Ectodermal cell (in vitro differentiated cells): ENCODE measurements around the gene FOLR3. TPM values are rescaled to one million over a fixed set of nuclear protein-coding genes. Genes with fewer than 3 reads are reported as not detected.
"Not testable (repeated sequence)": the region's sequence is repeated elsewhere in the genome, so short reads cannot be mapped to it uniquely, and the experiment has no call there.

Experiments
- H3K27ac ChIP-seq: 2 replicates; pipeline ENCODE4 v1.7.0; 2013; ENCODE audit warnings: mild to moderate bottlenecking, low read depth, low read length; ENCODE audit not compliant: insufficient read depth, poor library complexity, severe bottlenecking
- H3K27me3 ChIP-seq: 2 replicates; pipeline ENCODE4 v1.7.0; 2013; ENCODE audit warnings: mild to moderate bottlenecking, low read length; ENCODE audit not compliant: insufficient read depth, control insufficient read depth, poor library complexity, severe bottlenecking
- H3K36me3 ChIP-seq: one replicate; pipeline ENCODE4 v1.7.0; 2013; ENCODE audit warnings: low read length; ENCODE audit not compliant: control insufficient read depth, insufficient read depth
- H3K4me1 ChIP-seq: one replicate; pipeline ENCODE4 v1.7.0; 2013; ENCODE audit warnings: low read length; ENCODE audit not compliant: control insufficient read depth, insufficient read depth
- H3K4me3 ChIP-seq: 2 replicates; pipeline ENCODE4 v1.7.0; 2013; ENCODE audit warnings: low read depth, low read length, control low read depth; ENCODE audit not compliant: insufficient read depth
- H3K9me3 ChIP-seq: 2 replicates; pipeline ENCODE4 v1.7.0; 2013; ENCODE audit warnings: mild to moderate bottlenecking, low read length, moderate library complexity; ENCODE audit not compliant: control insufficient read depth
- WGBS, 2 experiments: methylation state at CpG; one replicate each; pipeline ENCODE4 v1.1.7; 2013; ENCODE audit warnings: missing lambda C conversion rate in 2 of 2; 5-methylcytosine and 5-hydroxymethylcytosine counted together
- polyA plus RNA-seq, 4 experiments: library from polyadenylated mRNA; stranded (reverse); fragments of 50-300 nt; gene quantifications; one replicate each; pipeline ENCODE4 v1.2.3, GENCODE V29; 2013

Gene FOLR3
- not detected for polyA plus RNA-seq (2013, experiment 1 of 4)
- not detected for polyA plus RNA-seq (2013, experiment 2 of 4)
- not detected for polyA plus RNA-seq (2013, experiment 3 of 4)
- polyA plus RNA-seq (2013, experiment 4 of 4): not detected

DNA sequence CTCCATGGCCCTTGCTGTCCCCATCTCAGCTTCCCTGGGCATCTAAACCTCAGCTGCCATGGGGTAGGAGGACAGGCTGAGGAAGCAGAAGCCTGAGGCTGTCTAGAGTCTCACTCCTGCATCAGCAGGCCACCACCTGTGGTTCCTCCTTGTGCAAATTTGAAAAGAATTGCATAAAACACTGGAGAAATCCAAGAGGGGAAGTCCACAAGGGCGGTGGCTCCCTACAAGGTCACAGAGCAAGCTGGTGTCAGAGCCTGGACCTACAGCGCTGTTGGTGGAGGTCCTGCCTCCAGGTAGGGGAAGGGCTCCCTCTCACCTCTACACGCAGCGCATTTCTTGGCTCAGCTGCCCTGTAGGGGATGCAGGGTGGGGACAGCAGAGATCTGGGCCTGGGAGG is at the start of gene FOLR3:
FOLR3 (plus strand) TSS at position 253 of the 400 bp plus-strand sequence. CDS start 228 bp downstream, outside the sequence.
- H3K27me3 ChIP-seq, H3K4me3 ChIP-seq, H3K4me1 ChIP-seq, H3K27ac ChIP-seq, H3K36me3 ChIP-seq, H3K9me3 ChIP-seq: not testable (repeated sequence)
- 89 to 92% methylated on average over 4 of the region's 4 CpGs for WGBS, 2 experiments

DNA sequence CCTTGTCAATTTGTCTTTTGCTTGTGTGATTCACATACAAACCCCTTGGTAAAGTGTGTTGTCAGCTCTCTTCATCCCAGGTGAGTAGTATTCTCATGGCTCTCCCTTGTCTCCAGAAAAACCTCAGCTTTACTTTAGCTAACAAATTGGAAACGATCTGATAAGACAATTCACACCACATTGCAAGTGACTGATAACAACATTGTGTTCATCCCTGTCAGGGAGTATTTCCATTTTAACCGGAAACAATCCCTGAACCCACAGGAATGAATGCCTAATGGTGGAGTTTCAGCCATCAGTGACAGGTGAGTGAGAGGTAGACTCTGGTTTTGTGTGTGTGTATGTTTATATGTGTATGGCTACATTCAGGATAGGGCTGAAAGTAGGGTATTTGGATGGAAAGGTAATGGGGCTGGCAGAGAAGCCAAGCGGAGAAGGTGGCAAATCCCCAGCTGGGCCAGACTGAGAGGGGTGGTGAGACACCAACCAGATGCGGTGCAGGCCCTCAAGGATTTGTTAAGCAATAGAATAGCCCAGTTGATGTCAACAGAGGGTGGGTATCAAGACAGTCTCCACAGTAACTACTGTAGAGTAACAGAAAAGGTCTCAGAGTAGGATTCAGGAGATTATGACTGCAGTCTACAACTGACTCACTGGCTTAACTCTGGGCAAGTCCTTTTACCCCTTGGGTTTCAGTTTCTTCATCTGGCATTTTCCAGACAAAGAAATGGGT is 47.3 kb upstream of the FOLR3 start:
- Histone ChIP-seq H3K4me1 (peaks cover 4% of the 10 kb centered on the region), H3K9me3 (no peaks in the 10 kb centered on the region), H3K36me3 (peaks cover 1% of the 10 kb centered on the region), H3K4me3 (no peak overlapping the region), H3K27ac (no peak overlapping the region), H3K27me3 (no peaks in the 10 kb centered on the region)
- WGBS, 2 experiments: 91 to 95% methylated on average over 4 of the region's 4 CpGs

DNA sequence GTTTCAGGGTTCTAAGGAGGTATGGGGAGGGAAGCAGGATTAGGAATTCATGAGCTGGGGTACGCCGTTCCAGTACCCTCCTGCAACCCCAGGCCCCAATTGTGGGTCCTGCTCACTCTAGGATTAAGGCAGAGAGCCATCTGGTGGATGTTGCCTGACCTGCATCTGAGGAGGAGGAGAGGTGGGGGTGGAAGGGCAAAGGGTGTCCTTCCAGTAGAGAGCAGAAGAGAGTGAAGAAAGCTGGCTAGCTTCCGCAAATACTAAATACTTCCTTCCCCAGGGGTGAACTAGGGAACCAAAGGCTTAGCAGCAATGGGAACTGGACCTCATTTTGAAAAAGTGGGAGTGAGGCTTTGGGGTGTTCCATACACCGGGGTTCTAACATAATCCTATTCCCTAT is 44.2 kb upstream of the FOLR3 start:
- Histone ChIP-seq H3K27me3 (no peaks in the 10 kb centered on the region), H3K36me3 (peaks cover 10% of the 10 kb centered on the region), H3K27ac (no peak overlapping the region), H3K4me3 (no peak overlapping the region), H3K4me1 (no peaks in the 10 kb centered on the region), H3K9me3 (no peaks in the 10 kb centered on the region)
- 61 to 62% methylated on average over 4 of the region's 4 CpGs for WGBS, 2 experiments

DNA sequence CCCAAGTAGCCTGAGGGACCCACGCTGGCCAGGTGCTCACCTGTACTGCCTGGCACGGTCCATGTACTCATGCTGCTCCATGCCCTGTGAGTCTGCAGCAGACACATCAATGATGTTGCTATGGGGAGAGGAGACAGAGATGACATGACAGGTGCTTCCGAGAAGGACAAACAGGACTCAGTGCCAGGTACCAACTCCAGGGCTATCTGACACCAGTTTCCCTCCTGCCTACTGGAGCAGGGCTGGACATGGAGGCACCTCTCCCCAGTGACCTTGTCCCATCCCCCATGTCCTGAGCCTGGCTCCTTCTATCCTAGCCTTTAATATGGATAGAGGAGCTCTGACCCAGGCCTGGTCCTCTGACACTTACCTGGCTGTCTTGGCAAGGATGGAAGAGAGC is 36.8 kb upstream of the FOLR3 start:
- H3K9me3 ChIP-seq: no peaks in the 10 kb centered on the region

DNA sequence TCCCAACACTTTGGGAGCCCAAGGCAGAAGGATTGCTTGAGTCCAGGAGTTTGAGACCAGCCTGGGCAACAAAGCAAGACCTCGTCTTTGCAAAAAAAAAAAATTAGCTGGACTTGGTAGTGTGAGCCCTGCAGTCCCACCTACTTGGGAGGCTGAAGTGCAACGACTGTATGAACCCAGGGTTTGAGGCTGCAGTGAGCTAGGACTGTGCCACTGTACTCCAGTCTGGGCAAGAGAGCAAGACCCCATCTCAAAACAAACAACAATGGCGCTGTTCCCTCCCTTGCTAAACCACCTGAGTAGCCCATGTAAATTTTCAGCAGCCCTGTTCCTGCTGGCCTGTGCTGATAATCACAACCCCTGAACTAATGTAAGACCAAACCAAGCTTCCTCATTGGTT is 35.5 kb upstream of the FOLR3 start:
- Histone ChIP-seq H3K4me1 (peaks cover 8% of the 10 kb centered on the region), H3K36me3 (peaks cover 16% of the 10 kb centered on the region), H3K27ac (no peak overlapping the region), H3K9me3 (no peaks in the 10 kb centered on the region), H3K27me3 (no peaks in the 10 kb centered on the region), H3K4me3 (no peak overlapping the region)
- 94 to 95% methylated on average over 3 of the region's 3 CpGs for WGBS, 2 experiments

More for the DNA sequence above, 36.8 kb upstream of the FOLR3 start:
- H3K36me3 ChIP-seq: peaks cover 22% of the 10 kb centered on the region
- H3K27me3 ChIP-seq: no peaks in the 10 kb centered on the region
- H3K4me3 ChIP-seq: no peak overlapping the region
- 97 to 98% methylated on average over 3 of the region's 3 CpGs for WGBS, 2 experiments
- no peak overlapping the region for H3K27ac ChIP-seq
- peaks cover 8% of the 10 kb centered on the region for H3K4me1 ChIP-seq

DNA sequence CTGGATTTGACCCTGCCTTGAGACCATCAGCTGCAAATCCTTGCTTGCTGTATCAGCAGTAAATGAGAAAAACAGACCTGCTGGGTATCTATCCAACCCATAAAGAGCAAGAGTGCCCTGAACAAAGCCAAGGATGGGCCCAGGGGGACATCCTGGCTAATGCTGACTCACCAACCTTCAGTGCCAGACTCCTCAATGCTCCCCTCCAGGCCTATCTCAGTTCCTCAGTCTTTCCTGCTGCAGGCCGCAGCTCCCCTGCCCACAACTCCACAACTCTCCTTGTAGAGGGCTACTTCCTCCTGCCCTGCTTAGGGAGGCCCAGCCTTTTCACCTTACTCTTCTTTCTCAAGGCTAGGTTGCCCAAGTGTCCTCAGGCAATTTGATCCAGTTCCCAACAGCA is 35.1 kb upstream of the FOLR3 start:
- 83 to 91% methylated on average over 1 of the region's 1 CpG for WGBS, 2 experiments
- no peaks in the 10 kb centered on the region for H3K27me3 ChIP-seq
- H3K9me3 ChIP-seq: no peaks in the 10 kb centered on the region
- H3K36me3 ChIP-seq: peaks cover 16% of the 10 kb centered on the region
- H3K4me3 ChIP-seq: no peak overlapping the region
- peaks cover 8% of the 10 kb centered on the region for H3K4me1 ChIP-seq
- H3K27ac ChIP-seq: no peak overlapping the region

DNA sequence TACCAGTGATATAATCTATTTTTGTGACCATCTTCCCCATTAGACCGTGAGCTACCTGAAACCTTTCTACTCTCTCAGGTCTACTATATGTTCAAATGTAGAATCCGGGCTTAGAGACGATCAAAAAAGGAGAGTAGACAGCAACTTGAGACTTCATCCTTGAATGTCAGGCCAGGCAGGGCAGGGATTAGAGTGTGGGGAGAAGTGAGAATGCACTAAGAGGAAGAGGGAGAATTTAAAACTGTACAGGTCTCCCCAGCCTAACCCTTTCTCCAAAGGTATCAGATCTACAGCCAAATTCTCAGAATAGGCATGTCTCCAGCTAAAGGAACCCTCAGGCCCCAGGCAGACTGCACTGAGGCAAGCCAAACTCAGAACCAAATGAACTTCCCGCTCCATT is 33.4 kb upstream of the FOLR3 start:
- WGBS, 2 experiments: 71 to 76% methylated on average over 4 of the region's 4 CpGs
- no peaks in the 10 kb centered on the region for H3K27me3 ChIP-seq
- peaks cover 16% of the 10 kb centered on the region for H3K36me3 ChIP-seq
- H3K9me3 ChIP-seq: no peaks in the 10 kb centered on the region
- no peak overlapping the region for H3K27ac ChIP-seq
- peaks cover 8% of the 10 kb centered on the region for H3K4me1 ChIP-seq
- H3K4me3 ChIP-seq: peak overlapping the region; percentile 94

DNA sequence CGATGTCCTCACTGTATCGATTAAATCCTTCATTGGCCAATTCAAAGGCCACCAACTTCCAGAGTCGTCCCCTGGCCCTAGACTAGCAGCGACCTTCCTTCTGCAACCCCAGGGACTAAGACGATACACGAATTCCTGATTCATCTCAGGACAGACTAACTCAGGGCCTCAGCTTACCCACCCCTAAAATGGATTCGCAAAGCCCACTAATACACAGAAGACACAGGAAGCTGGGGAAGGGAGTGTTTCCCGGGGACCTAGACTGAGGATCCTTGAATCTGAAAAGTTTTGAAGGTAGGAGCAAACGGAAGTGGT is 32.9 kb upstream of the FOLR3 start:
- Histone ChIP-seq H3K27ac (peak overlapping the region; percentile 78), H3K4me3 (peak overlapping the region; percentile 94), H3K36me3 (peaks cover 11% of the 10 kb centered on the region), H3K4me1 (peaks cover 8% of the 10 kb centered on the region), H3K27me3 (no peaks in the 10 kb centered on the region), H3K9me3 (no peaks in the 10 kb centered on the region)
- 8 to 12% methylated on average over 8 to 9 of the region's 9 CpGs for WGBS, 2 experiments

DNA sequence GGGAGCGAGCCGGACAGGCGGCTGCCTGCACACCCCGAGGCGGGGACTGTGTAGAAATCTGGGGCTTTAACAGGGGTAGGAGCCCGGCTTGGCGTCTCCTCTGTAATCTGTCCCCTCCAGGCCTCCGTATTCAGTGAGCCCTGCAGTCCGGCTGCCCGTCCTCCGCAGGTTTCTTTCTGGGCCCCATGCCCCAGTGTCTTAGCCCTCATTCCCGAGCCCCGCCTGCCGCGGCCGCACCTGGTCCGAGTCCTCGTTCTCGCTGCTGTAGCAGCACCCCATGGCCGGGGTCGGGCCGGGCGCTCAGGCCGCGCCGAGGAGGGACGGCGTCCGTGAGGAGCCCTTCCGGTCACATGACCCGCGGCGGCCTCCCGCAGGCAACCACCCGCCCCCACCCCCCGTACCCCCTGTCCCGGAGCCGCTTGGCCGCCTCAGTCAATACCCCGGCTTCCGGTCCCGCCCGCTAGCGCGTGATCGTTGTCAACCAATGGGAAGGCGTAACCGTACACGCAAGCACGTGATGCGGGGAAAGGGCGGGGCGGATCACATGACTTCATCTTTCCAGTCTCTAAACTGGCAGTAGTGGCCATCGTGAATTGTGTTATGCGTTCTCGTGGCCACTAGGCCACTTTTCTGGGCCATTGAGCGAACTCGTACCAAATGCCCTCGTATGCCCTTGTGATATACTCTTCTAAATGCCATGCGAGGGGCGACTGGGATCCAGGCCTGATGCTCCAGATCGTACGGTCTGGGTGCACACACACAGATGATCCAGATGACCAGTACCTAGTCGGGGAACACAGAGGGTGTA is 32.4 kb upstream of the FOLR3 start, which contains the start of gene LAMTOR1:
LAMTOR1 (minus strand) TSS at position 352 of the 808 bp plus-strand sequence; CDS start at position 279, 73 bp downstream.
- Histone ChIP-seq H3K27ac (peak within 1 kb of the TSS; percentile 78), H3K36me3 (peaks cover 8% of the 10 kb centered on the region)
- WGBS, 2 experiments: 6% methylated on average over 64 of the region's 64 CpGs

DNA sequence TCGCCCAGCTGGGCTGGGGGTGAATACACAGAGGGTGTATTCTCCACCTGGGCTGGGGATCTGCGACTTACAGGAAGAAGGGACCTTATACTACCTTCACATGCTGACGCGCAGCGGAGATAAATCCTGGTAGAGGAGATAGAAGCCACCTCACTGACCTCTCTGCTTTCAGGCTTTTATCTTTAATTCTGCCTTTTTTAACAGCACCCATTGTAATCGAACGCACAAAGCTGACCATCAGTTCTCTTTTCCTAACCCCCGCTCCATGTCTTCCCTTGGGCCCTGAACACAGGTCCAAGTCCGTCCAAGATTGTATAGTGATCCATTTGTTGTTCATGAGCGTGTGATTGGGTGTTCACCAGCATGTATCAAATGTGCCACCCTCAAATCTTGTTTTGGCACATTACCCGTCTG is 31.8 kb upstream of the FOLR3 start:
- H3K9me3 ChIP-seq: no peaks in the 10 kb centered on the region
- H3K4me3 ChIP-seq: peak overlapping the region; percentile 94
- peaks cover 2% of the 10 kb centered on the region for H3K36me3 ChIP-seq
- no peaks in the 10 kb centered on the region for H3K27me3 ChIP-seq
- peaks cover 8% of the 10 kb centered on the region for H3K4me1 ChIP-seq
- WGBS, 2 experiments: 91 to 95% methylated on average over 11 of the region's 11 CpGs
- peak overlapping the region; percentile 78 for H3K27ac ChIP-seq

More for the DNA sequence above, 32.4 kb upstream of the FOLR3 start, which contains the start of gene LAMTOR1:
- peaks cover 8% of the 10 kb centered on the region for H3K4me1 ChIP-seq
- H3K9me3 ChIP-seq: no peaks in the 10 kb centered on the region
- H3K27me3 ChIP-seq: no peaks in the 10 kb centered on the region
- peak within 1 kb of the TSS; percentile 94 for H3K4me3 ChIP-seq
